ENCODE measurements around the gene DOK5. TPM values are rescaled to one million over a fixed set of nuclear protein-coding genes. Genes with fewer than 3 reads are reported as not detected.

The DOK5 gene
- total RNA-seq, 1 donor from 2014 or later, result not detected

- no peaks in the 10 kb centered on the region for H3K4me1 Mint-ChIP-seq
- intact Hi-C loops (cut with micrococcal nuclease), result no loop called here
- no peak overlapping the region for H3K27ac Mint-ChIP-seq
- ChIA-PET CTCF (no interaction called here), POLR2A (no interaction called here)
- H3K9me3 Mint-ChIP-seq, result peaks cover 12% of the 10 kb centered on the region
- peaks cover 5% of the 10 kb centered on the region for H3K27me3 Mint-ChIP-seq
- H3K36me3 Mint-ChIP-seq (ENCODE audit: low read depth), result no peaks in the 10 kb centered on the region
- ATAC-seq (ENCODE audit: low read depth) (no peak), DNase-seq (no peak)
- H3K4me3 Mint-ChIP-seq, result no peak overlapping the region
- TF ChIP-seq CTCF (IDR thresholded peaks at IDR 0.05), result no peak
Measured at GRCh38 chr20:54535033-54535432, 59.6 kb downstream of the DOK5 start.

- no peak for DNase-seq
- H3K4me3 Mint-ChIP-seq, result no peak overlapping the region
Measured at GRCh38 chr20:54535746-54536145, 60.4 kb downstream of the DOK5 start.

GRCh38 chr20:54539521-54540046, 64.2 kb downstream of the DOK5 start:
- Mint-ChIP-seq H3K4me3 (no peak overlapping the region), H3K27ac (no peak overlapping the region), H3K4me1 (no peaks in the 10 kb centered on the region), H3K36me3 (ENCODE audit: low read depth) (no peaks in the 10 kb centered on the region), H3K9me3 (peaks cover 12% of the 10 kb centered on the region), H3K27me3 (peaks cover 2% of the 10 kb centered on the region)
- POLR2A ChIA-PET, result no interaction called here
- CTCF ChIA-PET, result no interaction called here
- intact Hi-C loops (cut with micrococcal nuclease), result no loop called here
- DNase-seq (no peak), ATAC-seq (ENCODE audit: low read depth) (no peak)
- TF ChIP-seq CTCF (IDR thresholded peaks at IDR 0.05), result no peak

More at GRCh38 chr20:54535746-54536145, 60.4 kb downstream of the DOK5 start:
- CTCF ChIA-PET, result no interaction called here
- no peaks in the 10 kb centered on the region for H3K36me3 Mint-ChIP-seq (ENCODE audit: low read depth)
- no peak for ATAC-seq (ENCODE audit: low read depth)
- TF ChIP-seq CTCF (IDR thresholded peaks at IDR 0.05), result no peak
- H3K9me3 Mint-ChIP-seq, result peaks cover 12% of the 10 kb centered on the region
- POLR2A ChIA-PET, result no interaction called here
- intact Hi-C loops (cut with micrococcal nuclease), result no loop called here
- no peaks in the 10 kb centered on the region for H3K4me1 Mint-ChIP-seq
- H3K27ac Mint-ChIP-seq, result no peak overlapping the region
- peaks cover 5% of the 10 kb centered on the region for H3K27me3 Mint-ChIP-seq

GRCh38 chr20:54543369-54543768, 68.0 kb downstream of the DOK5 start:
- intact Hi-C loops (cut with micrococcal nuclease), result no loop called here
- Mint-ChIP-seq H3K36me3 (ENCODE audit: low read depth) (no peaks in the 10 kb centered on the region), H3K27ac (no peak overlapping the region), H3K9me3 (peaks cover 4% of the 10 kb centered on the region), H3K4me1 (no peaks in the 10 kb centered on the region), H3K4me3 (no peak overlapping the region), H3K27me3 (no peaks in the 10 kb centered on the region)
- ATAC-seq (ENCODE audit: low read depth) (no peak), DNase-seq (no peak)
- TF ChIP-seq CTCF (IDR thresholded peaks at IDR 0.05), result no peak
- CTCF ChIA-PET, result no interaction called here
- POLR2A ChIA-PET, result no interaction called here

- no peak for TF ChIP-seq CTCF (IDR thresholded peaks at IDR 0.05)
- intact Hi-C loops (cut with micrococcal nuclease), result no loop called here
Measured at GRCh38 chr20:54545676-54546358, 70.4 kb downstream of the DOK5 start.

More at GRCh38 chr20:54545676-54546358, 70.4 kb downstream of the DOK5 start:
- H3K36me3 Mint-ChIP-seq (ENCODE audit: low read depth), result no peaks in the 10 kb centered on the region
- ChIA-PET POLR2A (no interaction called here), CTCF (no interaction called here)
- ATAC-seq (ENCODE audit: low read depth) (no peak), DNase-seq (no peak)
- H3K9me3 Mint-ChIP-seq, result no peaks in the 10 kb centered on the region
- H3K4me3 Mint-ChIP-seq, result no peak overlapping the region
- H3K27ac Mint-ChIP-seq, result no peak overlapping the region
- no peaks in the 10 kb centered on the region for H3K27me3 Mint-ChIP-seq
- H3K4me1 Mint-ChIP-seq, result no peaks in the 10 kb centered on the region

Measured in activated B cell treated with CpG ODN at 0.5 μM for 24 hours (primary cell).